OCI-LY7 (cell line): ENCODE results near the gene ADAMTS2. TPM values are rescaled to one million over a fixed set of nuclear protein-coding genes. Genes with fewer than 3 reads are reported as not detected.

Source experiments
- BruUV-seq: library from RNA; stranded (reverse); fragments of 400-500 nt; replicated peaks from 2 replicates; lab custom pipeline; 2021; lab: Mats Ljungman, UMichigan
- CTCF ChIA-PET: fragments of 300-600 bp; sonication (Branson Sonifier 250); formaldehyde crosslinking; loops from one replicate; lab custom pipeline; 2022; ENCODE audit warnings: antibody characterized with exemption; ENCODE audit not compliant: unreplicated experiment; lab: Charles Lee
- POLR2A ChIA-PET: fragments of 300-600 bp; sonication (Branson Sonifier 250); formaldehyde crosslinking; loops from one replicate; lab custom pipeline; 2022; ENCODE audit warnings: antibody characterized with exemption; lab: Charles Lee
- DNase-seq: peaks from one replicate; pipeline ENCODE4 v3.0.0-alpha.2; 2015; ENCODE audit warnings: low spot score
- H2AFZ ChIP-seq: fragments of 200-600 bp; sonication (generic), shearing (Covaris generic); 2 replicates; pipeline ENCODE4 v1.6.1; 2014; ENCODE audit warnings: mild to moderate bottlenecking, antibody characterized with exemption, low read length, moderate library complexity
- H3K27ac ChIP-seq: fragments of 200-600 bp; sonication (generic); 2 replicates; pipeline ENCODE4 v1.5.1; 2014; ENCODE audit warnings: mixed run types, low read depth, mild to moderate bottlenecking, moderate library complexity, low read length, inconsistent platforms; ENCODE audit not compliant: poor library complexity, severe bottlenecking
- H3K36me3 ChIP-seq: fragments of 200-600 bp; sonication (generic); 2 replicates; pipeline ENCODE4 v1.6.1; 2014; ENCODE audit warnings: mild to moderate bottlenecking, antibody characterized with exemption, low read length, moderate library complexity, mixed read lengths; ENCODE audit not compliant: insufficient read depth
- H3K4me1 ChIP-seq: fragments of 200-600 bp; sonication (generic); 2 replicates; pipeline ENCODE4 v1.5.1; 2014; ENCODE audit warnings: mild to moderate bottlenecking, low read length; ENCODE audit not compliant: insufficient read depth, poor library complexity, severe bottlenecking
- H3K4me2 ChIP-seq: fragments of 200-600 bp; sonication (generic); 2 replicates; pipeline ENCODE4 v1.6.1; 2014; ENCODE audit warnings: mild to moderate bottlenecking, low read length
- H3K4me3 ChIP-seq: fragments of 200-600 bp; sonication (generic); 2 replicates; pipeline ENCODE4 v1.5.1; 2014; ENCODE audit warnings: mild to moderate bottlenecking, low read depth, low read length; ENCODE audit not compliant: poor library complexity, severe bottlenecking
- H3K79me2 ChIP-seq: fragments of 200-600 bp; sonication (generic); 2 replicates; pipeline ENCODE4 v1.6.1; 2016; ENCODE audit warnings: low read depth, mild to moderate bottlenecking, low read length, moderate library complexity, mixed read lengths; ENCODE audit not compliant: insufficient read depth
- H3K9me2 ChIP-seq: fragments of 200-600 bp; sonication (generic); 2 replicates; pipeline ENCODE4 v1.6.1; 2016; ENCODE audit warnings: mild to moderate bottlenecking, low read length, mixed read lengths; ENCODE audit not compliant: insufficient read depth
- H3K9me3 ChIP-seq: fragments of 200-600 bp; sonication (generic); 2 replicates; pipeline ENCODE4 v1.6.1; 2014; ENCODE audit warnings: mild to moderate bottlenecking, mixed run types, low read length, mixed read lengths
- H4K20me1 ChIP-seq: fragments of 200-600 bp; sonication (generic); 2 replicates; pipeline ENCODE4 v1.6.1; 2014; ENCODE audit warnings: mild to moderate bottlenecking, antibody characterized with exemption, low read length, moderate library complexity, mixed read lengths; ENCODE audit not compliant: insufficient read depth
- EZH2phosphoT487 ChIP-seq: fragments of 200-600 bp; sonication (generic); IDR thresholded peaks from 2 replicates; pipeline ENCODE4 v1.6.1; 2018; ENCODE audit warnings: low read depth, borderline replicate concordance, mild to moderate bottlenecking, mixed run types, antibody characterized with exemption, low read length, moderate library complexity, mixed read lengths
- intact Hi-C: fragments of 100-400 bp; cut with micrococcal nuclease; formaldehyde crosslinking; loops from one replicate; pipeline ENCODE4 v1.10.0; 2022; ENCODE audit not compliant: unreplicated experiment
- total RNA-seq, 2 experiments: library from RNA; depleted of rRNA in 1 of 2; stranded (reverse); fragments of >200 nt in 1 of 2; shearing (Covaris generic) in 1 of 2; gene quantifications; 2 replicates each; pipeline ENCODE4 v1.2.3, GENCODE V29; 2014 to 2022
- TF ChIP-seq, protein P1 (sequence below): fragments of 200-600 bp; sonication (generic); conservative IDR thresholded peaks from 2 replicates; pipeline ENCODE4 v1.5.1; 2014; ENCODE audit warnings: mild to moderate bottlenecking, antibody characterized with exemption, low read length, moderate library complexity, mixed read lengths

The ADAMTS2 gene
- total RNA-seq, 2 experiments from 2014 or later: not detected

DNA sequence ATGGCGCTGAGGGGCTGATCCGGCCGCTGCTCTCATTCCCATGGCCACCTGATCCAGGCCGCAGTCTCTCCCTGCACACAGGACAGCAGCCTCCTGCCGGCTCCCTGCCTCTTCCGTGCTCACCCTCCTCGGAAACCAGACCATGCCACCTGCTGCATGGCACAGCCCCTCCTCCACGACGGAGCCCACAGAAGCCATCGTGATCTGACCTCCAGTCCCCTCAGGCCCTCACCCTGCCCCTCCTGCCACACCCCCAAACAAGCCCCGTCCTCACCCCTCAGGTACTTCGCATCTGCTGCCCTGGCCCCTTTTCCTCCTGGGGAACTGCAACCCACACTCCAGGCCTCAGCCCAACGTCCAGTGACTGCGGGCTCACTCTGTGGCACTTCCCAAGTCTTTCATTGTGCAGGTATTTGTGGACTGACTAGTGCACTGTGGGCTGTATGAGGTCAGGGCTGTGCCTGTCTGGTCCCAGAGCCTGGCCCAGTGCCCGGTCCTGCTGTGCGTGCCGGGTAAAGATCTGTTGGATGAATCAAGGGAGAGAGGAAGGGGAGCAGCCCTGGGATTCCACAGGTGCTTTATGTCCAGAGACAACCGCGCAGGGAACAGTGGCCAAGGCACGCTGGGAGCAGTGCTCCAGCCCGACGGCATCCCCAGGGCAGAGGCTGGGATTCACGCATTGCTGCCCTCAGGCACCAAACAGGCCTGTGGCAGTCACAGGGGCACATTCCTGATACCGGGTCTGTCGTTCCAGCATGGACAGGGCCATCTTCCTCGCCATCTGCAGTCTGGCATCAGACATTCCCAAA, 86.1 kb downstream of the ADAMTS2 start:
- H3K4me2 ChIP-seq: no peak overlapping the region
- TF ChIP-seq, protein P1, sequence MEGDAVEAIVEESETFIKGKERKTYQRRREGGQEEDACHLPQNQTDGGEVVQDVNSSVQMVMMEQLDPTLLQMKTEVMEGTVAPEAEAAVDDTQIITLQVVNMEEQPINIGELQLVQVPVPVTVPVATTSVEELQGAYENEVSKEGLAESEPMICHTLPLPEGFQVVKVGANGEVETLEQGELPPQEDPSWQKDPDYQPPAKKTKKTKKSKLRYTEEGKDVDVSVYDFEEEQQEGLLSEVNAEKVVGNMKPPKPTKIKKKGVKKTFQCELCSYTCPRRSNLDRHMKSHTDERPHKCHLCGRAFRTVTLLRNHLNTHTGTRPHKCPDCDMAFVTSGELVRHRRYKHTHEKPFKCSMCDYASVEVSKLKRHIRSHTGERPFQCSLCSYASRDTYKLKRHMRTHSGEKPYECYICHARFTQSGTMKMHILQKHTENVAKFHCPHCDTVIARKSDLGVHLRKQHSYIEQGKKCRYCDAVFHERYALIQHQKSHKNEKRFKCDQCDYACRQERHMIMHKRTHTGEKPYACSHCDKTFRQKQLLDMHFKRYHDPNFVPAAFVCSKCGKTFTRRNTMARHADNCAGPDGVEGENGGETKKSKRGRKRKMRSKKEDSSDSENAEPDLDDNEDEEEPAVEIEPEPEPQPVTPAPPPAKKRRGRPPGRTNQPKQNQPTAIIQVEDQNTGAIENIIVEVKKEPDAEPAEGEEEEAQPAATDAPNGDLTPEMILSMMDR: no peak
- no peak for TF ChIP-seq EZH2phosphoT487
- H2AFZ ChIP-seq: no peak overlapping the region
- H3K9me2 ChIP-seq: no peaks in the 10 kb centered on the region
- no peaks in the 10 kb centered on the region for H3K79me2 ChIP-seq
- intact Hi-C loops: no loop called here
- POLR2A ChIA-PET: no interaction called here
- no peaks in the 10 kb centered on the region for H4K20me1 ChIP-seq
- no peaks in the 10 kb centered on the region for H3K4me1 ChIP-seq
- BruUV-seq: no TSS peak
- no peak overlapping the region for H3K27ac ChIP-seq
- H3K36me3 ChIP-seq: no peaks in the 10 kb centered on the region
- CTCF ChIA-PET: no interaction called here
- H3K9me3 ChIP-seq: no peaks in the 10 kb centered on the region
- DNase-seq: no peak
- H3K4me3 ChIP-seq: no peak overlapping the region

DNA sequence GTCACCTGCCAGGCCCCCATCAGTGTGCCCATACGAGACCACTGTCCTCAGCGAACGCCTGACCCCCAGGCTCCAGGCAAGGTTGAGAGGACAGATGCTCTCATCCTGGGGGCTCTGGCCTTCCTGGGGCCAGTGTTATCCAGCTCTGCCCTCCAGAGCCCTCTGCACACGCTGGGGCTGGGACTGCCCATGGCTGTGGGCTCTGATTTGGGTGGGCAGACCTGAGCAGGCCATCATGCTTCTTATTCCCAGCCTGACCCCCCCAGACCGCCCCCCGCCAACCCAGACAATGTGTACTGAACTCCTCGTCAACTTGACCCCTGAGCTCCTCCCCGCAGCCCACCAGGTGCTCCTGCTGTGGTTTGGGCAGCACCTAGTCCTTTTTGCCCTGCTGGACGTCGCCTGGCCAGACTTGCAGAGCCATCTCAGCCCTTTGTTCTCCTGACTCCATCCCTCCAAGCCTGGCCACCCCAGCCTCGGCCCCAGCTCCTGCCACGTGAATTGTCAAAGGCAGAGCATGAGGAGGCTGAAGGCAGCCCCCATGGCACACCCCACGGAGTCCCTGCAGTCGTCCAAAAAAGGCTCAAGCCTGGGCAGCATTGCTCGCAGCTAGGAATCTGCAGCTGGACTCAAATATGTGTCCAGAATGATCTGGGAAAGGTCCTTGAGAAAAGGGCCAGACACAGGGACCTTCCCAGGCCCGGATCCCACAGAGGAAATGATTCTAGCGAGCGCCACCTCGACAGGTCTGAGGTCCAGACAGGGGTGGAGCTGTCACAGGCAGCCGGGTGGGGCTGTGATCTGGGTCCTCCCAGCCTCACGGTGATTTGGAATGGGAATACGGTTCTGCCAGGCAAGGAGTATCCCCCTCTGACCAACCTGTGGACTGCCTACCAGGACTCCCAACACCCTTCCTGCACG, 87.0 kb downstream of the ADAMTS2 start:
- Histone ChIP-seq H3K79me2 (no peaks in the 10 kb centered on the region), H2AFZ (no peak overlapping the region), H3K4me2 (no peak overlapping the region), H3K9me2 (no peaks in the 10 kb centered on the region), H3K4me1 (no peaks in the 10 kb centered on the region), H3K9me3 (no peaks in the 10 kb centered on the region), H4K20me1 (no peaks in the 10 kb centered on the region), H3K4me3 (no peak overlapping the region), H3K36me3 (no peaks in the 10 kb centered on the region), H3K27ac (no peak overlapping the region)
- DNase-seq: no peak
- intact Hi-C loops: no loop called here
- BruUV-seq: no TSS peak
- TF ChIP-seq, protein P1: no peak
- ChIA-PET POLR2A (no interaction called here), CTCF (no interaction called here)
